GM21367 (cell line): Measurements from ENCODE around the gene SLC22A23.

Experiments used
- ATAC-seq: cut with Tn5 transposase; IDR thresholded peaks from one replicate; pipeline ENCODE4 v1.9.1; 2021; ENCODE audit not compliant: unreplicated experiment

SLC22A23 gene

DNA sequence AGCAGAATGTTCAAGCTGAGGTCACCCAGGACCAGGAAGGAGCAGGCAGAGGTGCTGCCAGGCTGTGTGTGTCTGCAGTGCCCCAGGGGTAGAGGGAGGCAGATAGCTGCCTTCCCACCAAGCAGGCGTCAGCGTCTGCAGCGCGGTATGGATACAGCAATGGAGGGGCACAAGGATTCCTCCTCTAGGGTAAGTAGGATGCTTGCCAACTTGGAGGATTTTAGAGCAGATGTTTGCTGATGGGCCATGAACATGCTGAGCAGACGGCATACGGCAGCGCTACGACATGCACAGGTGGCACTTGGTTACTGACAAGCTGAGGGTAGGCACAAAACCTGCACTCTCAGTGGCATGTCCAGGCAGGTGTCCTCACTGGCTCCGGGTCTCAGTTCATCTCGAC lies 150.0 kb downstream of the SLC22A23 start:
- ATAC-seq = no peak

DNA sequence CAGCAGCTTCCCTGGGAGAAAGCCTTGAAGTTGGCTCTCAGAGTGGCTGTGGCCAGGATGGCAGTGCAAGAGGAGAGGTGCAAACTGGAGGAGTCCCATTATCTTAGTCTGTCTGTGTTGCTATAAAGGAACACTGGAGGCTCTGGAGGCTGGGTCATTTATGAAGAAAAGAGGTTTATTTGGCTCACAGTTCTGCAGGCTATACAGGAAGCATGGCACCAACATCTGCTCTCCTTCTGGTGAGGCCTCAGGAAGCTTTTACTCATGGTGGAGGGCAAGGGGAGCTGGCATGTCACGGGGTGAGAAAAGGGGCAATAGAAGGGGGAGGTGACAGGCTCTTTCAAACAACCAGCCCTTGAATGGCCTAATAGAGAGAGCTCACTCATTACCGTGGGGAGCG lies 151.0 kb downstream of the SLC22A23 start:
- ATAC-seq = no peak

DNA sequence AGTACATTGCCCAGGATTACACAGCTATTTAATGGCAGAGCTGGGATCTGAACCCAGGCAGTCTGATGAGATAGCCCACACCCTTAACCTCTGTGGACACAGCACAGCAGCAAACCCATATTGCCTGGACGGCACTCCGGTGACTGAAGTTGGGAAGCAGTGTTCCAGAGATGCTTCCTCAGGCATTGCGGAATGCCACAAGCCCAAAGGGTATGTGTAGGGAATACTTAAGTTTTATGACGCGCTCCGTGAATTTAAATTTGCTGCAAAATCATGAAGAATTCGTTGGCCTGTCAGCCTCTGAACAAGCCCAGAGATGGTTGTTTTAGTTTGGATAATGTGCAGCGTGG lies 151.7 kb downstream of the SLC22A23 start:
- ATAC-seq = no peak

DNA sequence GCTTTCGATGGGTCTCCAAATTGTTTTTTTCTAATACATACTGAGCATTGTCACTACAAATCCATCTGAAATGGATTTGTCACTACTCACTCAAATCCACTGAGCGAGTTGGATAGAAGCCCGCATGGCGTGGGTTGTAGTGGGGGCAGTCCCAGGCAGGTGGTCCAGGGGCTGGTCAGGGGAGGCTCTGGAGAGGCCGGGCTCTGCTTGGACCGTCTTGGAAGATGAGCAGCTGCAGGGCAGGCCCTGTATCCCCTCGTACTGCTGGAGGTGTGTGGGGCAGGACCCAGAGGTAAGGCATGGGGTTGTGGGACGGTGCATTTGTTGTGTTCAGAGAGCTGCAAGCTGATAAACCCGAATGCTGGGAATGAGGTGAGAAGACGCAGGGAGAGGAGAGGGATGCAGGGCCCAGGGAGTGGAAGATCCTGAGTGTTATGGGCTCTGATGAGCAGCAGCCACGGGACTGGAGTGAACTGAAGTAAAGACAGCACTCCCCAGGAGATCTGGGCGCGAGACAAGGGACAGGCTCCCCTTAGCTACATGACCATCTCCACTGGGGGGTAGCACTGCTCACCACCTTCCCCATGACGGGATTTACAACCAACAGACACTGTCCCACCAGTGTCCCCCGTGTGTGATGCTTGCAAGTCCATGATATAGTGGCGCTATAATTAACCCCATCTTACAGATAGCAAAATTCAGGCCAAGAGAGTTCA lies 152.2 kb downstream of the SLC22A23 start:
- no peak for ATAC-seq

DNA sequence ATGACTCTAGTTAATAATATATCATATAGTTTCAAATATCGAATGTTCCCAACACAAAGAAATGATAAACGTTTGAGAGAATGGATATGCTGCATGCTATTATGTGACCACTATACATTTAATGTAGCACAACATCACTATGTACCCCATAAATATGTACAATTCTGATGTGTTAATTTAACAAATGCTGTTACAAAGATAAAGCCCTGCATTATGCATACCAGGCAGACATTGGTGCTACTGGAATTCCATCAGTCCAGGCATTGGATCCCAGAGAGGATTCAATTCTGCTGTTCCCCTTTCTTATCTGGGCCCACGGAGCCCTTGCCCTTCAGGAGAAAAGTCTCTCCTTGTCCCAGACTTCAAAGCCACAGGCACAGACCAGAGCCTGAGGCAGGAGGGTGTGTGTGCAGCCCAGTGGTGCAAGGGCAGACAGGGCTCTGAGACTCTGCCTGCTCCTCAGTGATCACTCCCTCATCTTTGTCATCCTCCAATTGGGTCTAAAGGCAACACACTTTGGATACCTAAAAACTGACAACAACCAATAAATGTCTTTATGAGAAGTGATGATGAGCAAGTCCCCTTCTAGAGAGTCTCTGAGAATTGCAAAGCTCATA lies 152.9 kb downstream of the SLC22A23 start:
- no peak for ATAC-seq

DNA sequence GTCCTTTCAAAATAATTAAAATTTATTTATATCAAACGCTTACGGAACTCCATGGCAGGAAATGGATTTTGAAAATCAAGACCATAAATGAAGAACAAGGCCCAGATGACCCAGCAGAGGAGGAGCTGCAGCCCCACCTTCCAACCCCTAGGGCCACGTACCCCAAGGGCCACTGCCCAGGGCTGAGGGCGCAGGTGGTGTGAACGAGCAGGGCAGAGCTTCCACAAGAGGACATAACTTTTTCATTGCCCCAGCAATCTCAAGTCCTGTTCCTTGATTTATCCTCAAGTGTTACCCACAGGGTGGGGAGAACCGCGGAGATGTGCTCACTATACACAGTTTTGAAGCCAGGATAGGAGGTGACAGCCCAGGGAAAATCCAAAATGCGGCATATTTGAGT lies 155.3 kb downstream of the SLC22A23 start:
- ATAC-seq = no peak

DNA sequence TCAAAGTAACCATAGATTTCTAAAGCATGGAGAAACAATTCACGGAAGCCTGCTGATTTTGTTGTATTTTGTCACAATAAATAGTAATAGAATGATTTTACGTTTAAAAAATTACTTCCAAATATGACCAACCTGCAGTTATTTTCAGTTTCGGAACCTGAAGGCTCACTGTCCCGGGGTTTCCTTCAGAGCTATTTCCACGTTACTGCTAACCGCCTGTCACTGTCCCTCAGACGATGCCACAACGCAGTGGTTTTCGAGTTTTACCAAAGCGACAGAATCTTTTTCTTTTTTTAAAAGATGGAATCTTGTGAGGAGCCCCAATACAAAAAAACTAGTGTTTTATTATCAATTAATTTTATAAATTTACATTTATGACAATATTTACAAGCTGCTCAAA lies 157.6 kb downstream of the SLC22A23 start:
- no peak for ATAC-seq

DNA sequence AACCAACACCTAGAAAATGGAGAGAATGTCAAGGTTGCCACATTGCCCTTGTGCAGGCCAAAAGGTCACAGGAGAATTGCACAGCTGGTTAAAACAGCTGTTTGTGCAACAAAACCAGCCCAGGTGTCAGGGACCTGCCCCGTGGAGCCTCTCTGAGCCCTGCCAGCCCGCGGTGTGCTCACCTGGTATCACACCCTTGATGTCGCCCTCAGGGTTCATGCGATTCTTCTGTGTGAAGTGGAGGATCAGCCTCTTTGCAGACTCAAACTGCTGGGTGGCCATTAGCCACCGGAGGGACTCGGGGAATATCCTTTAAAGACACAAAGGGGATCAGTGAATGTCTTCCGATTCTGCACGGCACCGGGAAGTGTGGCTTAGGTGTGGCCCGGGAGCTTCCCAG lies 158.9 kb downstream of the SLC22A23 start:
- no peak for ATAC-seq

DNA sequence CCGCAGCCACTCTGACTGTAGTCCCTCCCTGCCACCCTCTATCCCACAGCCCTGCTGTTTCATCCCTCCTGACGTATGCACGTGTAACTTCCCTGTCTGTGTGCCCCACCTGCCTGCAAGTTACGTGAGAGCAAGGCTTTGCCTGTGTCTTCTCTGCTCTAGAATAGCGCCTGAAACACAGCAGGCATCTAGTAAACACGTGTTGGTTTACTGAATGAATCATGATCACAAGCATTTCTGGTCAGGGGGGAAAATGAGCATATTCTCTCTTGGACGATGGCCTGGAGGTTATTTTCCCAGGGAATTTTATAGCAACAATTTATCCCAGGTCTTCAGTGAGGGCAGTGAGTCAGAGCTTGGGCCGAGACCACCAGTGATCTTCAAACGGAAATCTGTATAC lies 159.8 kb downstream of the SLC22A23 start:
- ATAC-seq = no peak

DNA sequence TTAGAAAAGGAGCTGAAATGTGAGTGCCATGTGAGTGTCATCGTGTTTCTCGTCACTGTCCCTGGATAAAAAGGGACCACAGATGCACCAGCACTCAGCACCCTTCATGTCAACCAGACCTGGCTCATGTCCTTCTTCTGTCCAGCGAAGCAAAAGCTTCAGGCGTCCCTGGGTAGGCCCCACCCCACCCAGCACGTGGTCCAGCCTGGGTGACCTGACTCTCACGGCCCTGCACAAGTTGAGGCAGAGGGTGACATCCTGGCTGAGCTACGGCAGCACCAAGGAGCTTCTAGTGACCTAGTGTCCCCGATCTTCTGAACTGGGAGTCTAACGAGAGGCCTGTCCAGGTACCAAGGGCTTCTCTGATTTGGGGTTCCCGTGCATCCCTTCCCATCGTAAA lies 160.3 kb downstream of the SLC22A23 start:
- no peak for ATAC-seq

DNA sequence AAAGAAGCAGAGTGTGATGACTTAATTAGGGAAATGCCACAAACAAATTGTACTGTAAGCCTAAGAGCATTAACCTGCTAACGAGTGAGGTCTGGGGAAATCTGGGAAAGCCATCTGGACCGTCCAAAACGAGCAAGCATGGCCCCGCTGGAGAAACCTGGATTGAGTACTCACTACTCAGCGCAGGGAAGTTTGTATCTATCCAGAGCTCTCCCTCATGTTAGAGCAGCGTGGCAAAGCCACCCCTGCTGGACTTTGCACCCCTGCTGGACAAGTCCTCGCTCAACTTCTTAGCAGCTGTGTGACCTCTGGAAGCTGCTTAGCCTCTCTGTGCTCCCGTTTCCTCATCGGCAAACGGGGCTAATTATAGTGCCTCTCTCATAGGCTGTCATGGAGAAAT lies 160.8 kb downstream of the SLC22A23 start:
- ATAC-seq = no peak

DNA sequence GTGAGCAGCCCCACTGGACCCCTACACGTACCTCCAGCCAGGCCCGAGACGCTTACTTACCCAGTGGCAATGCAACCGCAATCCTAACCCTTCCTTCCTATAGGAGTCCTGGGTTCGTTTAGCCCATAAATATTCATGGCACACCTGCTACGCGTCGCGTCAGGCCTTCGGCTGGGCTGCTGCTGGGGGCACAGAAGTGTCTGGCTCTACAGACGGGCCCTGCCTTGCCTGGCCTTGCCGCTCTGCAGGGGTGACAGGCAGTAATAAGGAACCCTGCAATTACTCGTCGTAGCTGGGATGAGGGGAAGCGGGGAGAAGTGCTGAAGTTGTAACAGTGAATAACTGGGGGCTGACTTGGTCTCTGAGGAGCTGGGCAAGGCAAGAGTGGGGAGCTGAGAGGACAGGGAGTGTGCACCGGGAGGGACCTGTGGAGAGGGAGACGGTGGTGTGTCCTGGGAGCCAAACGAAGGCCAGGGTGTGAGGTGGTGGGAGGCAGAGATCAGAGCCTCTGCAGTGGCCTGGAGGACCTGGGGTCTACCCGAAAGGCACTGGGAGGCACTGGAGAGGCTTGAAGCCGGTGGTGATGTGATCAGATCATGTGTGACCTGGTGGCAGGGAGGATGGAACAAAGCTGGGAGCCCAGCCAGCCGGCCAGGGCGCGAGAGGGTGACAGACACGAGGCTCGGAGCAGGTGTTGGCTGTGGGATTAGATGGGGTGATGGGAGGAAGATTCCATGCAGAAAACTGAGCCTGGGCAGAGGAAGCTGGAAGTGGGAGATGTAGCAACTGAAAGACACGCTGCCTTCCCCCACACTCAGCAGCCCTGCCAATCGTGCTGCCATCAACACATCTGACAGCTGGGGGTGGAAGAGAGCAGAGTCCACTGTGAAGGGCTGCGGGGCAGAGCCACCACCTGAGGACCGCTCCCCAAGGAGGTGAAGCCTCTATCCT lies 161.7 kb downstream of the SLC22A23 start:
- no peak for ATAC-seq

DNA sequence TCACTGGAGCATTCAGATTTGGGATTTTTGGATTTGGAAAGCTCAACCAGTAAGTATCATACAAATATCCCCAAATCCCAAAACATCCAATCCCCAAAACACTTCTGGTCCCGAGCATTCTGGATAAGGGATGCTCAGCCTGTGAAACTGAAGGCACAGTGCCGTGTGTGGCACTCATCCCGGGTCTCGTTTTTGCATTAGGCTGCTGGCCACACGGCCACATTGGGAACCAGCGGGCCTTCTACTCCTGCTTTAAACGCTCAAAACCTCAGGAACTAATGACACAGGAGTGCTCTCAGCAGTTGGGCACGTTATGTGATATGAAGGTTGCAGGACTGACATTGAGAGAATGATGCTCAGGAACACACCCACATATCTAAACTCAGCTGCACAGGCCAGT lies 162.5 kb downstream of the SLC22A23 start:
- ATAC-seq = no peak

DNA sequence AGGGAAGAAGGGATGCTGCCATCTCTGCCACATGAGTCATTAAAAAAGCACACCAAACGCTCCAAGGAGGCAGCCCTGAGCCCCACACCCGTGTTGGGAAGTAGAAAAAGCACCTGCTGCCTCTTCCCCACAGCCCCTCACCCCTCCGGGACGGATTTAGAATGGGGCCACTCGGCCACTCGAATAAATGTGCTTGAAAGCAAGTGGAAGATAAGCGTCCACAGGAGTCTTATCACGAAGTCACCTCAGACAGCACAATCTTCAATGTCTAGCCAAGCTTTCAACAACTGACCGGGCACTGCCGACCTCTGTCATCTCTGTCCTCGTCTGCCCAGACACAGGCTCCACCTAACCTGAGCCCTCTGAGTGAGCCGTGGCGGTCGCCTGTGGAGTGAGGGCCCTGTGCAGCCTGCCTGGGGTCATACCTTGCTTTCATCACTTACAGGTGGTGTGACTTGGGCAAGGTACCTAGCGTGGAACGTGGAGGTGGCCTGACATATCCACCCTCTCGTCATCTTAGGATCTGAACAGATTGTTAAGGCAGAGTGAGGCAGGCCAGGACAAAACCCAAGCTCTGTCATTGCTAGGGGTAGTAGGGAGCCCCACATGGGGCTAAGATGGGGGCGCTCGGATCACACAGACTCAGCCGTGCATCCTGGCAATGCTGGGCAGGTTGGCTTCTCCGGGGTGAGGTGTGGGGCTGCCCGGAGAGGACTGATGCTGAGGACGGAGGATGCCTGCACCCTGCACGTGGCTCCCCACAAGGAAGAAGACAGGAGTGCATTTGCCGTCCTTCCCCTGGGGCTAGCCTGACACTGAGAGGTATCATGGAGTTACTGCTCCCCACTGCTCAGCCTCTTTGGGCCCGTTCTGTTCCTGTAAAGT lies 163.3 kb downstream of the SLC22A23 start:
- ATAC-seq = no peak

DNA sequence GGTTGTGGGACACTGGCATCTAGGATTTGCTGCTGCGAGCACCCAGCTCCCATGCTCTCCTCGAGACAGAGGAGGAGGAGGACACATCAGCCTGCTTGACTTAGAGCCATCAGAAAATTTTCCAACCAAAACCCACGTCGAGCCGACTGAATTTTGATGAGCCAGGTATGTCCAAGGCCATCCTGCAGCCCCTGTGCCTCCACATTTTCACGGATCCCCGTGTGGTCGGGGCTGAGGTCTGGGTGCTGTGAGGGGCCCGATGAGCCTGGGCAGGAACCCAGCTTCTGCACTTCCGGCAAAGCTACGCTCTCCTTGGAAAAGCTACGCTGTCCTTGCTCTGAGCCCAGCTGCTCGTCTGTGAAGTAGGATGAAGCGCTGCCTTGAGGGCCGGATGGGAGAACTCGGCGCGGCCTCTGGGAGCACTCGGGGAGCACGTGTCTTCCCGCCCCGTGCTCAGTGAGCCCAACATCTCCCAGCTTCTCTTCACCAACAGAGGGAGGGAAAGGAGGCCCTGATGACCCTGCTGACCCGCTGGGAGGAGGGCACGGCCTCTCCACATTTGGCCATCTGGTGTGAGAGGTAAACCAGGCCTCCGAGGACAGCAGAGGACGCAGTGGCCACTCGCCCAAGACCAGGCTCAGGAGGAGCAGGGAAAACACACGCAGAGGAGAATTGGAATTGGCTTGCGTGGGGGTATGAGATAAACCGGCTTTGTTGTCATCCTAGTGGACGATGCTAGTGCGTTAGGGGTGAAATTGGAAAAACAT lies 164.2 kb downstream of the SLC22A23 start:
- no peak for ATAC-seq

DNA sequence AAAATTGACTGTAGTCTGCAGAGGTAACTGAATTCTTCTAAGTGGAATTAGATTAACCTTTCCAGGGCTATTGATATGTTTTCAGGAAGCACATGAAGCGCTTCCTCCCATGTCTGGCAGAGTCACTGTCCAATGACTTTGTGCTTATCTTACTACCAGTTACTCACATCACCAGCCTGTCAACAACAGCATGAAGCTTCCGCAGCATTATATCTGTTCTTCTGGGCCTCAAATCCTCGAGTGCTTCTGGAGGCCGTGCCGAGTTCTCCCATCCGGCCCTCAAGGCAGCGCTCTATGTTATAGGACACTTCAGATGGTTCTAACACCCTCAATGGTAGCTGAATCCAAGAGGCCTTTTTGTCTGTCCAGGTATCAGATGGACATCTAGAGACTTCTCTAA lies 164.9 kb downstream of the SLC22A23 start:
- no peak for ATAC-seq

DNA sequence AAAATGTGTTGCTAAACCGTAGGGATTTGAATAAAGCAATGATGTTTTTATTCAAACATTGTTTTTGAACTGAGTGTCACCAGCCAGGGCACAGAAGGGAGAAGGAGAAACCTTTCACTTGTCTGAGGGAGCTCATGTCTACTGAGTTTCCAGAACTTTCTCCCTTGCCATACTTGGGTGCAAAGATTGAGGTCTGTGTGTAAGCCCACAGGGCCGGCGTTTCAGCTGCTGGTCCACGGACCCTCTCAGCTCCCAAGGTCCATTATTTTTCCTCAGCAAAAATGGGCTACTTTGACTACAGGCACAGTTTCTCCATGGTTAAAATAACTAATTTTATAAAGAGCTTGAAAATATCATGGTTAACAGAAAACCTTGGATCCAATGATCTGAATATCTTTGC lies 165.5 kb downstream of the SLC22A23 start:
- ATAC-seq = no peak

DNA sequence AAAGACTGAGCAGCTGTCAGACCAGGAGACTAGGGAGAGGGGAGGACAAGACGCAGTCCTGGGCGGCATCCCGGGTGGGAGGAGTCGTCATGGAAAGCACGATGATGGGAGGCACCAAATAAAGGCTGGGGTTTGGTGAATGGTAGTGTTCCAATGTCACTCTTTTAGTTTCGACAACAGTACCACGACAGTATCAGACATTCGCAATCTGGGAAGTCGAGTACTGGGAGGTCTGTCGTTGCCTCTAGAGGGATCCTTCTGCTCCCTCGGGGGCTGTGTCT lies 166.0 kb downstream of the SLC22A23 start:
- ATAC-seq = no peak

DNA sequence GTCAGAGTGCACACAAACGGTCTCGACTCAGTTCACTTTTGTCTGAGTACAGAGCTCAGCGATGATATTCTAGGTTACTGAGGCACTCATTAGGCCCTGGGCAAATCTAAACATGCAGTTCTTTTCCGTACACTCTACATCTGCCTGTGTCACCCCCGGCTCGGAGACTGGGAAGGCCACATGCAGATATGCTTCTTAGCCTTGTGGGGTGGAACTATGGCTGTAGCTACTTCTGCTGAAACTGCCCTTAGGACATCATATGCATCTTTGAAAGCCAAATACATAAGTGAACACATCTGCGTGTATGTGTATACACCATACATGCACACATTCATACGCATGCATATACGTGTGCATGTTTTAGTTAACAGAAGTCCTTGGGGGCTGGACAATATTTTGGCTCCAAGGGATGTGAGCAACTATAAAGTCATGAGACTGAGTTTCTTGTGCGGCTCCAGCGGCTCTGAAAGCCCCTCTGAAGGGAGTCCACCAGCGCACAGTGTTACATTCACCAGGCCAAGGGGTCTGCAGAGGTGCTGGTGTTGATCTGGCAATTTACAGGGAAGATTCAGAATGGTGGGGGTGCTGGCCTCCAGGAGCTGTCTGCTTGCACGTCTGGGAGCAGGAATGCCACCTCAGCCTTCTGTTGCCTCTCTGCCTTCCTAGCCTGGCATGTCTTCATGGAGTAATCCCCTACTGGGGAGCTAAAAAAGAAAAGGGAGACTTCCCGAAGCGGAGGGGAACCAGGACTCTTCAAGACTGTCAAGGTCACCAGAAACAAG lies 166.5 kb downstream of the SLC22A23 start:
- no peak for ATAC-seq

DNA sequence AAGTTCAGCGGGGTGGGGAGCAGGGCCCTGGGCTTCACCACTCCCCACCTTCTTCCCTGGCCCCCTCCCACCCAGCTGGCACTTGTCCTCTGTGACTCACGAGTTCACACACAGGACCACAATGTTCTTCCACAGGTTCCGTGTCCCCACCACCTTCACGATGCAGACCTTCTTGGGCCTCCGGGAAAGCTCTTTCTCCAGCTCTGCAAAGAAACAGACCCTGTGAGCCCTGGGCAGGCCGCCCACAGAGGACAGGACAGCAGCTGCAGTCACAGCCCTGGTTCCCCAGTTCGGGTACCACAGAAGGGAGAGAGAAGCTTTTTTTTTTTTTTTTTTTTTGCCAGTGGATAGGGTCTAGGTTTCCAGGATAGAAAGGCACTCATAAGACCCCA lies 167.2 kb downstream of the SLC22A23 start:
- ATAC-seq = no peak
